LNCaP clone FGC (cell line): ENCODE results near the gene LRP4.

Experiments
- DNase-seq: peaks from one replicate; pipeline ENCODE4 v3.0.0-alpha.2; 2011; ENCODE audit warnings: low read depth
- H3K4me3 ChIP-seq: 2 replicates; pipeline ENCODE4 v1.5.1; 2011; ENCODE audit warnings: mild to moderate bottlenecking, low read depth, low read length, control low read depth
- TF ChIP-seq, protein P1 (sequence below): IDR thresholded peaks from 2 replicates; pipeline ENCODE4 v1.5.1; 2012; ENCODE audit warnings: mild to moderate bottlenecking; ENCODE audit not compliant: control insufficient read depth, insufficient read depth; ENCODE audit errors: extremely low read depth

The LRP4 gene

DNA sequence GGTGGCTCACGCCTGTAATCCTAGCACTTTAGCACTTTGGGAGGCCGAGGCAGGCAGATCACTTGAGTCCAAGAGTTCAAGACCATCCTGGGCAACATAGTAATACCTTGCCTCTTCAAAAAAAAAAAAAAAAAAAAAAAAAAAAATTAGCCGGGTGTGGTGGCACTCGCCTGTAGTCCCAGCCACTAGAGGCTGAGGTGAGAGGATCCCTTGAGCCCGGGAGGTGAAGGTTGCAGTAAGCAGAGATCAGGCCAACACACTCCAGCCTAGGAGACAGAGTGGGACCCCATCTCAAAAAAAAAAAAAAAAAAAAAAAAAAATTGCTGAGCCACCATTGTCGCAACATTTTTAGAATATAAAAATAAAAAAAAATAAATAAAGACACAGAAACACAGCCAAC lies 79.8 kb downstream of the LRP4 start:
- DNase-seq: no peak
- TF ChIP-seq, protein P1, sequence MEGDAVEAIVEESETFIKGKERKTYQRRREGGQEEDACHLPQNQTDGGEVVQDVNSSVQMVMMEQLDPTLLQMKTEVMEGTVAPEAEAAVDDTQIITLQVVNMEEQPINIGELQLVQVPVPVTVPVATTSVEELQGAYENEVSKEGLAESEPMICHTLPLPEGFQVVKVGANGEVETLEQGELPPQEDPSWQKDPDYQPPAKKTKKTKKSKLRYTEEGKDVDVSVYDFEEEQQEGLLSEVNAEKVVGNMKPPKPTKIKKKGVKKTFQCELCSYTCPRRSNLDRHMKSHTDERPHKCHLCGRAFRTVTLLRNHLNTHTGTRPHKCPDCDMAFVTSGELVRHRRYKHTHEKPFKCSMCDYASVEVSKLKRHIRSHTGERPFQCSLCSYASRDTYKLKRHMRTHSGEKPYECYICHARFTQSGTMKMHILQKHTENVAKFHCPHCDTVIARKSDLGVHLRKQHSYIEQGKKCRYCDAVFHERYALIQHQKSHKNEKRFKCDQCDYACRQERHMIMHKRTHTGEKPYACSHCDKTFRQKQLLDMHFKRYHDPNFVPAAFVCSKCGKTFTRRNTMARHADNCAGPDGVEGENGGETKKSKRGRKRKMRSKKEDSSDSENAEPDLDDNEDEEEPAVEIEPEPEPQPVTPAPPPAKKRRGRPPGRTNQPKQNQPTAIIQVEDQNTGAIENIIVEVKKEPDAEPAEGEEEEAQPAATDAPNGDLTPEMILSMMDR: no peak
- H3K4me3 ChIP-seq: no peak overlapping the region

DNA sequence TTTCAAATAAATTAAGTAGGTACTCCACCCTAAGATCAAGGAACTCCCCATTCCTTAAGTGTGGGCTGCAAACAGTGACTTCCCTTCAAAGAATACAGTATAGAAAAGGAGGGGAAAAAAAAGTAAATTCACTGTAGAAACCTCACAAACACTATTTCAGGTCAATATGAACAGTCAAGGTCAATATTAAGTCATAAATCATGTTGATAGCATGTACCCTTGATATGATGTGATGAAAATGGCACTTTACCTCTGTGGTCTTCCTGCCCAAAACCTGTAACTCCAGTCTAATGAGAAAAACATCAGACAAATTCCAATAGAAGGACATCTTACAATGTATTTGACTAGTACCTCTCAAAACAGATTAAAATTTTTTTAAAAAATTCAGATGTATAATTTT lies 80.5 kb downstream of the LRP4 start:
- no peak for DNase-seq
- TF ChIP-seq, protein P1: no peak
- no peak overlapping the region for H3K4me3 ChIP-seq

DNA sequence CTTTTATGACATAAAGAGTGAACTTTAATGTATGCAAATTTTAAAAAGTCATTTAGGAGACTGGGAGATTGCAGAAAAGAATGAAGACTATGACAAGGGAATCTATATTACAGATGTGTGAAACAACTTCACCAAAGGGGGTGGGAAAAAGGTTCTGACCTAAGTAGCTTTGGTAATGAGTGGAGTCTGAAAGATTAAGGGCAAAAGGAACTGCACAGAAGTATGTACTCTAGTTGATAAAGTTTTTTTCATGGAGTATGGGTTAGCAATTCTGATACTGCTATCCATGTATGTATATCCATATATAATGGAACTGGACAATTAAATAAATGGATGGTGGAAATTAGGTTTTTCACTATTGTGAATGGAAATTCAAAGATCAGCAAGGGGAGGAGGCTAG lies 81.5 kb downstream of the LRP4 start:
- DNase-seq: no peak
- no peak overlapping the region for H3K4me3 ChIP-seq
- TF ChIP-seq, protein P1: no peak

DNA sequence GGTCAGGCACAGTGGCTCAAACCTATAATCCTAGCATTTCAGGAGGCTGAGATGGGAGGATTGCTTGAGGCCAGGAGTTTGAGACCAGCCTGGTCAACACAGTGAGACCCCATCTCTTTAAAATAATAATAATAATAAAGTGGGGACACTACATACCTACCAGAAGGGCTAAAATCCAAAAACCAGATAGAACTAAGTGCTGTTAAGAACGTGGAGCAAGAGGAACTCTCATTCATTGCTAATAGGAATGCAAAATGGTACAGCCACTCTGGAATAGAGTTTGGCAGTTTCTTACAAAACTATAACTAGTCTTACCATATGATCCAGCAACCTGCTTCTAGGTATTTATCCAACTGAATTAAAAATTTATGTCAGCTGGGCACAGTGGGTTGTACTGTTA lies 81.9 kb downstream of the LRP4 start:
- H3K4me3 ChIP-seq: no peak overlapping the region
- TF ChIP-seq, protein P1: no peak
- no peak for DNase-seq

DNA sequence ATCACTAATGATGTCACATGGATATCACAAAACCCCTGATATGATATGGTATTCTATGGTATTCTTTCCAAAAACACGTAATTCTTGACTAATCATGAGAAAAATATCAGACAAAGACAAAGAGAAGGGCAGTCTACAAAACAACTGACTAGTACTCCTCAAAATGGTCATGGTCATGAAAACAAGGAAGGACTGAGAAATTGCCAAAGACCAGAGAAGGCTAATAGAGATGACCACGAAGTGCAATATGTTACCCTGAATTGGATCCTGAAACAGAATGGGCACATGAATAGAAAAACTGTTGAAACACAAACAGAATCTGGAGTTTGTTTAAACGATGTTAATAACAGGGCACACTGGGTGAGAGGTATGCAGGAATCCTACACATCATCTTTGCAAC lies 82.5 kb downstream of the LRP4 start:
- TF ChIP-seq, protein P1: no peak
- DNase-seq: no peak
- H3K4me3 ChIP-seq: no peak overlapping the region

DNA sequence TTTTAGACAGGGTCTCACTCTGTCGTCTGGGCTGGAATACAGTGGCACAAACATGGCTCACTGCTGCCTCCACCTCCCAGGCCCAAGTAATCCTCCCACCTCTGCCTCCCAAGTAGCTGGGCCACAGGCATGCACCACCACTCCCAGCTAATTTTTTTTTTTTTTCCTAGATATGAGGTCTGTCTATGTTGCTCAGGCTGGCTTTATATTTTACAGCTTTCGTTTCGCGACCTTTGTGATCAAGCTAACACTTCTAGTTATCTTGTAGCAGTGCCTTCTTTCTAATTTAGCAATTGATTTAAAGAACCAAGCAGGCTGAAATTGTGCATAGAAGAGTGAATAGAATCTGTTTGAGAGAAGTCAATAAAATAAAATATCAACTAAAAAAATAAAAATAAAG lies 83.5 kb downstream of the LRP4 start:
- DNase-seq: no peak
- TF ChIP-seq, protein P1: no peak
- H3K4me3 ChIP-seq: no peak overlapping the region

DNA sequence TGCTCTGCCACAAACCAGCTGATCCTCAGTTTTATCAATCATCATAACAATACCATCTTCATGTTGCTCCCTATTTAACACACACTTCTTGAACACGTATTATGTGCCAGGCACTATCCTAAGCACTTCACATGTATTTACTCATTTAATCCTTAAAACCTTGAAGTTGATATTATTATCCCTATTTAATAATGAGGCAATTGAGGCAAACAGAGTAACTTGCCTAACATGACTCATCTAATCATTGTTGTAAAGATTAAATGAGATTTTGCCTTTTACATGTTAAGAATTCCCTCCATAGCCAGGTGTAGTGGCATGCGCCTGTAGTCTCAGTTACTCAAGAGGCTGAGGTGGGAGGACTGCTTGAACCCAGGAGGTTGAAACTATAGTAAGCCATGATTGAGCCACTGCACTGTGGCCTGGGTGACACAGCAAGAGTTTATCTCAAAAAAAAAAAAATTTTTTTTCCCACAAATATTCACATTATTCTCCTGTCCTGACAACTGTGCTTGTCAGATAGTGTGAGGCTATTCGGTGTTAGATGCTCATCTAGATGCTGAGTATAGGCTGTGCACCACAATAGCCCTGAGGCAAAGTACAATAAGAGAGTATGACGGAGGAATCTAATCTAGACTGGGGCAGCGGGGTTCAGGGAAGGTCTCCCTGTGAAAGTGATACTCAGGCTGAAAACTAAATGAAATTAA lies 85.7 kb downstream of the LRP4 start:
- TF ChIP-seq, protein P1: no peak
- no peak for DNase-seq

More for the DNA sequence above, 85.7 kb downstream of the LRP4 start:
- no peak overlapping the region for H3K4me3 ChIP-seq
